SK-N-SH treated with all-trans-retinoic acid at 6 μM for 48 hours (cell line): ENCODE measurements around the gene NAGPA.

Experiments
- ATAC-seq: fragments of 200-7000 bp; cut with Tn5 transposase; 3 replicates; pipeline ENCODE4 v1.9.1; 2020; ENCODE audit warnings: mild to moderate bottlenecking, moderate library complexity
- ARNTL ChIP-seq: fragments of 450-650 bp; formaldehyde crosslinking; IDR thresholded peaks from 2 replicates; pipeline ENCODE4 v1.5.0; 2020; ENCODE audit warnings: low read depth, mild to moderate bottlenecking, moderate library complexity, borderline replicate concordance
- BACH2 ChIP-seq: fragments of 250-450 bp; sonication (Bioruptor Pico); IDR thresholded peaks from 2 replicates; pipeline ENCODE4 v1.9.0; 2021; ENCODE audit warnings: mild to moderate bottlenecking, borderline replicate concordance
- CREB5 ChIP-seq: fragments of 250-450 bp; sonication (Bioruptor Pico); IDR thresholded peaks from 2 replicates; pipeline ENCODE4 v1.5.1; 2020; ENCODE audit warnings: low read depth, mild to moderate bottlenecking, moderate library complexity
- CSRNP3 ChIP-seq: fragments of 250-450 bp; sonication (Bioruptor Pico); IDR thresholded peaks from 2 replicates; pipeline ENCODE4 v1.5.1; 2021; ENCODE audit warnings: mild to moderate bottlenecking, moderate library complexity
- ESRRG ChIP-seq: fragments of 250-450 bp; sonication (Bioruptor Pico); IDR thresholded peaks from 2 replicates; pipeline ENCODE4 v1.6.1; 2021; ENCODE audit warnings: mild to moderate bottlenecking
- ISL1 ChIP-seq: fragments of 250-450 bp; sonication (Bioruptor Pico); IDR thresholded peaks from 2 replicates; pipeline ENCODE4 v2.1.2; 2022; ENCODE audit warnings: mild to moderate bottlenecking, moderate library complexity
- OSR1 ChIP-seq: fragments of 250-450 bp; sonication (Bioruptor Pico); IDR thresholded peaks from 2 replicates; pipeline ENCODE4 v1.8.0; 2022; ENCODE audit warnings: moderate library complexity, mild to moderate bottlenecking, inconsistent platforms
- PATZ1 ChIP-seq: fragments of 250-450 bp; sonication (Bioruptor Pico); IDR thresholded peaks from 2 replicates; pipeline ENCODE4 v1.8.0; 2020; ENCODE audit warnings: mild to moderate bottlenecking, moderate library complexity, borderline replicate concordance
- POU6F1 ChIP-seq: fragments of 250-450 bp; sonication (Bioruptor Pico); IDR thresholded peaks from 2 replicates; pipeline ENCODE4 v1.8.0; 2021; ENCODE audit warnings: low read depth, mild to moderate bottlenecking, moderate library complexity, borderline replicate concordance
- PPARA ChIP-seq: fragments of 250-450 bp; sonication (Bioruptor Pico); IDR thresholded peaks from 2 replicates; pipeline ENCODE4 v1.5.0; 2020; ENCODE audit warnings: mild to moderate bottlenecking, borderline replicate concordance
- RARB ChIP-seq: fragments of 250-450 bp; sonication (Bioruptor Pico); IDR thresholded peaks from 2 replicates; pipeline ENCODE4 v1.8.0; 2021; ENCODE audit warnings: mild to moderate bottlenecking, moderate library complexity
- SNAI2 ChIP-seq: fragments of 250-450 bp; sonication (Bioruptor Pico); IDR thresholded peaks from 2 replicates; pipeline ENCODE4 v1.5.0; 2020; ENCODE audit warnings: mild to moderate bottlenecking, moderate library complexity
- TCF4 ChIP-seq: fragments of 250-450 bp; sonication (Bioruptor Pico); IDR thresholded peaks from 2 replicates; pipeline ENCODE4 v1.8.0; 2021; ENCODE audit warnings: mild to moderate bottlenecking, moderate library complexity, borderline replicate concordance
- TOX ChIP-seq: fragments of 250-450 bp; sonication (Bioruptor Pico); IDR thresholded peaks from 2 replicates; pipeline ENCODE4 v1.8.0; 2021; ENCODE audit warnings: mild to moderate bottlenecking, moderate library complexity, borderline replicate concordance
- TSHZ2 ChIP-seq: fragments of 250-450 bp; sonication (Bioruptor Pico); IDR thresholded peaks from 2 replicates; pipeline ENCODE4 v1.5.0; 2020; ENCODE audit warnings: mild to moderate bottlenecking, moderate library complexity
- ZC3H10 ChIP-seq: fragments of 250-450 bp; sonication (Bioruptor Pico); IDR thresholded peaks from 2 replicates; pipeline ENCODE4 v1.5.1; 2021; ENCODE audit warnings: mild to moderate bottlenecking, moderate library complexity
- ZFP30 ChIP-seq: fragments of 450-650 bp; formaldehyde crosslinking; IDR thresholded peaks from 2 replicates; pipeline ENCODE4 v1.5.0; 2022; ENCODE audit warnings: mild to moderate bottlenecking, moderate library complexity
- ZNF565 ChIP-seq: fragments of 450-650 bp; formaldehyde crosslinking; conservative IDR thresholded peaks from 2 replicates; pipeline ENCODE4 v1.5.0; 2020; ENCODE audit warnings: low read depth, mild to moderate bottlenecking, moderate library complexity
- ZNF70 ChIP-seq: fragments of 450-650 bp; formaldehyde crosslinking; IDR thresholded peaks from 2 replicates; pipeline ENCODE4 v1.5.0; 2020; ENCODE audit warnings: mild to moderate bottlenecking, moderate library complexity
- ZNF8 ChIP-seq: fragments of 450-650 bp; formaldehyde crosslinking; IDR thresholded peaks from 2 replicates; pipeline ENCODE4 v1.5.0; 2020; ENCODE audit warnings: mild to moderate bottlenecking, moderate library complexity

The NAGPA gene

GRCh38 chr16:5017678-5017969 lies 16.1 kb downstream of the NAGPA start:
- TF ChIP-seq PPARA (CRISPR knock-in tag) (no peak), PATZ1 (CRISPR knock-in tag) (no peak), ZC3H10 (CRISPR knock-in tag) (no peak), OSR1 (no peak), POU6F1 (CRISPR knock-in tag) (no peak), BACH2 (CRISPR knock-in tag) (no peak), SNAI2 (no peak), ZNF565 (CRISPR knock-in tag) (no peak), ISL1 (no peak), ZNF8 (CRISPR knock-in tag) (no peak), ZFP30 (CRISPR knock-in tag) (no peak), RARB (no peak), CREB5 (CRISPR knock-in tag) (no peak), ARNTL (CRISPR knock-in tag) (no peak), ZNF70 (no peak), TCF4 (CRISPR knock-in tag) (no peak), ESRRG (CRISPR knock-in tag) (no peak), CSRNP3 (CRISPR knock-in tag) (no peak), TOX (CRISPR knock-in tag) (no peak)
- ATAC-seq = no peak

- TF ChIP-seq ESRRG (CRISPR knock-in tag) = no peak
- TF ChIP-seq ZNF565 (CRISPR knock-in tag) = no peak
- no peak for TF ChIP-seq POU6F1 (CRISPR knock-in tag)
- no peak for TF ChIP-seq ISL1
- TF ChIP-seq, all 23 proteins: peak for 0
- ATAC-seq = no peak
These were observed 16.6 kb downstream of the NAGPA start for GRCh38 chr16:5016967-5017677.

GRCh38 chr16:5015887-5016286 lies 17.8 kb downstream of the NAGPA start:
- no peak for TF ChIP-seq TSHZ2 (CRISPR knock-in tag)
- TF ChIP-seq OSR1 = no peak
- no peak for ATAC-seq
